ENCODE data around the gene AK4.
"Not testable (repeated sequence)": the region's sequence is repeated elsewhere in the genome, so short reads cannot be mapped to it uniquely, and the experiment has no call there.

The AK4 gene

GRCh38 chr1:65224681-65225091 lies 76.7 kb downstream of the AK4 start:
- H3K4me3 ChIP-seq (ENCODE audit: low read depth in 1 of 2, low read length in 2 of 2) = no peak overlapping the region
- H3K27me3 ChIP-seq (ENCODE audit: control insufficient read depth in 1 of 2, insufficient read depth in 2 of 2, low read length in 2 of 2) = no peaks in the 10 kb centered on the region
- no peak overlapping the region for H3K9ac ChIP-seq (ENCODE audit: low read length)
- peaks cover 8% of the 10 kb centered on the region for H3K36me3 ChIP-seq (ENCODE audit: insufficient read depth, low read length)
- H3K27ac ChIP-seq (ENCODE audit: low read depth, low read length) = no peak overlapping the region
- no peaks in the 10 kb centered on the region for H3K4me1 ChIP-seq (ENCODE audit: insufficient read depth, low read length)
- no peaks in the 10 kb centered on the region for H3K9me3 ChIP-seq (ENCODE audit: low read length)

DNA sequence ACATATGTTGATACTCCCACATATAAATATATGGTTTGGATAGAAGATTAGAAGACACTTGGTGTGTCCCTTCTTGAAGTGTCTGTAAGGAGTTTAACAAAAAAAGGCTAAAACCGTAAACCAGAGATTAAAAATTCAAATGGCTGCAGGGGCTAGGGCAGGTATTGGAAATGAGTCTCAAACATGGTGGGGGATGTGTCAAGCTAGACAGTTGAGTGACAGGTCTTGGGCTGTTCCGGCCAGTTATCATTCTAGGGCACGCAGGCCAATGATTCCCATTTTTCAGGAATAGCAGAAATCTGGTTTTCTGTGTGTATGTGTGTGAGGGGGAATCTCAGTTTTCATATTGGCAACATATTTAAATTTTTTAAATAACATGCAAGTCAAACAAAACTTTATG lies 77.2 kb downstream of the AK4 start:
- Histone ChIP-seq H3K4me1 (ENCODE audit: insufficient read depth, low read length) (no peaks in the 10 kb centered on the region), H3K36me3 (ENCODE audit: insufficient read depth, low read length) (peaks cover 8% of the 10 kb centered on the region), H3K4me3 (ENCODE audit: low read depth in 1 of 2, low read length in 2 of 2) (no peak overlapping the region), H3K27ac (ENCODE audit: low read depth, low read length) (no peak overlapping the region), H3K27me3 (ENCODE audit: control insufficient read depth in 1 of 2, insufficient read depth in 2 of 2, low read length in 2 of 2) (no peaks in the 10 kb centered on the region), H3K9me3 (ENCODE audit: low read length) (no peaks in the 10 kb centered on the region), H3K9ac (ENCODE audit: low read length) (no peak overlapping the region)

GRCh38 chr1:65229201-65229600 lies 81.2 kb downstream of the AK4 start:
- H3K9me3 ChIP-seq (ENCODE audit: low read length) = no peaks in the 10 kb centered on the region
- no peaks in the 10 kb centered on the region for H3K27me3 ChIP-seq (ENCODE audit: control insufficient read depth in 1 of 2, insufficient read depth in 2 of 2, low read length in 2 of 2)

DNA sequence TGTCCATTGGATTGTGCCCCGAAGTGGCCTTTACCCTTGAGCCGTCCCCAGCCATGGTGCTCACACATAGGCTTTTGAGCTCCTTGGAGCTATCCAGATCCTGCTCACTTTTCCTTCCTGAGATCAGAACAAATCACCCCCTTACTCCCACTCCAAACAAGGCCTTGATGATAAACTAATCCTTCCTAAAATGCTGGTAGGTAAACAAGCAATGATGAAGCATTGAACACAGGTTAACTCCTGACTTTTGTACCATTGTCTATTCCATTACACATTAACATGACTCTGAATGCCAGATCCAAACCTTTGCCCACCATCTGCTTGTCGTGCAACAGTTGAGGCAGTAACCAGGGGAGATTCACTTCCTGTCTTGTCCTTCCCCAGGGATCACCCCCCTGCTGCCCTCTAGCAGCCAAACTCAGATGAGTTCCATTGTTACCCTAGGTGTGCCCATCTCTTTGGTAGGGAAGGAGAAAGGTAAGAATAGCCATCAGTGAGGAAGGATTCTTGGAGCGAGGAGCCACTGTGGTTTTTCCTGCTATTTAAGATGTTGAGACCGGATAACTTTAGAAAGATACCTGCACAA lies 81.8 kb downstream of the AK4 start:
- Histone ChIP-seq H3K27me3 (ENCODE audit: control insufficient read depth in 1 of 2, insufficient read depth in 2 of 2, low read length in 2 of 2) (no peaks in the 10 kb centered on the region), H3K4me3 (ENCODE audit: low read depth in 1 of 2, low read length in 2 of 2) (no peak overlapping the region), H3K9ac (ENCODE audit: low read length) (no peak overlapping the region), H3K9me3 (ENCODE audit: low read length) (no peaks in the 10 kb centered on the region), H3K27ac (ENCODE audit: low read depth, low read length) (no peak overlapping the region), H3K4me1 (ENCODE audit: insufficient read depth, low read length) (no peaks in the 10 kb centered on the region), H3K36me3 (ENCODE audit: insufficient read depth, low read length) (peaks cover 8% of the 10 kb centered on the region)

More at GRCh38 chr1:65229201-65229600, 81.2 kb downstream of the AK4 start:
- no peak overlapping the region for H3K27ac ChIP-seq (ENCODE audit: low read depth, low read length)
- no peak overlapping the region for H3K9ac ChIP-seq (ENCODE audit: low read length)
- peaks cover 8% of the 10 kb centered on the region for H3K36me3 ChIP-seq (ENCODE audit: insufficient read depth, low read length)
- H3K4me3 ChIP-seq (ENCODE audit: low read depth in 1 of 2, low read length in 2 of 2) = no peak overlapping the region
- no peaks in the 10 kb centered on the region for H3K4me1 ChIP-seq (ENCODE audit: insufficient read depth, low read length)

DNA sequence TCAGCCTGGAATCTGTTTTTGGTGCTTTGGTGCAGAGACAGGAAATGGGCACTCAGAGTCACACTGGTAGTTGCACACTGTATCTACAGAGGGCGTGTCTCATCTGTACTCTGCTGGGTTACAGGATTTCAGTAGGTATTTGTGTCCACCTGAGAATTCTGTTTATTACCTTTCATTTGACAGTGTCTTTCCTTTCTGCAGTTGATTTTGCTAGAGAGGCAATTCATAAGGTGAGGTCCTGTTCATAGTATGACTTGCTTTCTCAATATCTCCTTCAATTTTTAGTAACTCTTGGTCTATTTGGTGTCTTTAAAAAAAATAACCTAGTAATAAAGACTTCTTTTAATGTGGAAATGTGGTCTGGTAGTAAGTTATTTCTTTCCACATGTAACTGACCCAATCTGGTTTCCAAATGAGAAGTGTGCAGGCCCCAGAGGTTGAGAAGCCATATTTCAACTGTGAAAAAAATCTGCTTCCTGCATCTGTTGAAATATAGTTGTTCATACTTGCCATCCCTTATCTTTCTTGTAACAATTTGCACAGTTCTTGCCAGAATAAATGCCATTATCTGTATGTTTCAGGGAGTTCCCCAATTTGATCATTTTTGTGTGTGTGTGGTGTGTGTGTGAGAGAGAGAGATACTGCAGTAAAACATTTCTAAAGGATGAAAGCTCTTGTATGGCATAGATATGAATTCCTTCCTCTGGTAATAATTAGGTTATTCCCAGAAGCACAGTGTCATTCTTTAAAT lies 82.9 kb downstream of the AK4 start:
- H3K27me3 ChIP-seq (ENCODE audit: control insufficient read depth in 1 of 2, insufficient read depth in 2 of 2, low read length in 2 of 2) = no peaks in the 10 kb centered on the region
- no peak overlapping the region for H3K4me3 ChIP-seq (ENCODE audit: low read depth in 1 of 2, low read length in 2 of 2)
- no peak overlapping the region for H3K9ac ChIP-seq (ENCODE audit: low read length)
- no peaks in the 10 kb centered on the region for H3K9me3 ChIP-seq (ENCODE audit: low read length)
- no peaks in the 10 kb centered on the region for H3K4me1 ChIP-seq (ENCODE audit: insufficient read depth, low read length)
- H3K27ac ChIP-seq (ENCODE audit: low read depth, low read length) = no peak overlapping the region
- H3K36me3 ChIP-seq (ENCODE audit: insufficient read depth, low read length) = no peaks in the 10 kb centered on the region

DNA sequence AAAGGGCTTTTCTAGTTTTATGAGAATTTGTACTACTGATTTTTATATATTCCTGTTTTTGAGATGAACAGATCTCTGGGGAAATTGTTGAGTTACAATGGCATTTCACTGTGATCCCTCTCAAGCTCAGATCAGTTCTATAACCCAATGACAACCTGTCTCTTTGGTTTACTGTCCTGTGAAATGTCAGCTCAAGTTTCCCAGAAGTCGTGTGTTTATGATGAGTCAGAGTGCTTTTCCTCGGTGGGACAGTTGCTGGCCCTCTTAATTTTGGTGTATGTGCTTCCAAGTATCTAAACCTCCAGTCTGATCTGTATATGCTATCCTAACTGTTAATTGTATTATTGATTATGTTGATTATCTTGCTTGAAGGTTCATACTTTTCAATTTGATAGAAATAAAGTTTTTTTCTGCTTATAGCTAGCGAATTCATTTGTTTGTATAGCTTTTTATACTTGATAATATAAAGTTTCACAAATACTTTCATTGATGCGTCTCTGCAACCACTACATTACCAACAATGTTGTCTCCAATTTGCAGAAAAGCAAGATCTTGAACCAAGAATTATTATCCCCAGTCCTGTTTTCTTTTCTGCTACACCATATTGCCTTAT lies 83.8 kb downstream of the AK4 start:
- no peak overlapping the region for H3K4me3 ChIP-seq (ENCODE audit: low read depth in 1 of 2, low read length in 2 of 2)
- H3K27ac ChIP-seq (ENCODE audit: low read depth, low read length) = no peak overlapping the region

GRCh38 chr1:65232461-65232990 lies 84.5 kb downstream of the AK4 start:
- Histone ChIP-seq H3K36me3 (ENCODE audit: insufficient read depth, low read length) (no peaks in the 10 kb centered on the region), H3K9me3 (ENCODE audit: low read length) (no peaks in the 10 kb centered on the region), H3K4me1 (ENCODE audit: insufficient read depth, low read length) (no peaks in the 10 kb centered on the region), H3K4me3 (ENCODE audit: low read depth in 1 of 2, low read length in 2 of 2) (no peak overlapping the region), H3K27me3 (ENCODE audit: control insufficient read depth in 1 of 2, insufficient read depth in 2 of 2, low read length in 2 of 2) (no peaks in the 10 kb centered on the region), H3K9ac (ENCODE audit: low read length) (no peak overlapping the region), H3K27ac (ENCODE audit: low read depth, low read length) (no peak overlapping the region)

More for the DNA sequence above, 83.8 kb downstream of the AK4 start:
- Histone ChIP-seq H3K9me3 (ENCODE audit: low read length) (no peaks in the 10 kb centered on the region), H3K9ac (ENCODE audit: low read length) (no peak overlapping the region), H3K4me1 (ENCODE audit: insufficient read depth, low read length) (no peaks in the 10 kb centered on the region), H3K27me3 (ENCODE audit: control insufficient read depth in 1 of 2, insufficient read depth in 2 of 2, low read length in 2 of 2) (no peaks in the 10 kb centered on the region), H3K36me3 (ENCODE audit: insufficient read depth, low read length) (no peaks in the 10 kb centered on the region)

DNA sequence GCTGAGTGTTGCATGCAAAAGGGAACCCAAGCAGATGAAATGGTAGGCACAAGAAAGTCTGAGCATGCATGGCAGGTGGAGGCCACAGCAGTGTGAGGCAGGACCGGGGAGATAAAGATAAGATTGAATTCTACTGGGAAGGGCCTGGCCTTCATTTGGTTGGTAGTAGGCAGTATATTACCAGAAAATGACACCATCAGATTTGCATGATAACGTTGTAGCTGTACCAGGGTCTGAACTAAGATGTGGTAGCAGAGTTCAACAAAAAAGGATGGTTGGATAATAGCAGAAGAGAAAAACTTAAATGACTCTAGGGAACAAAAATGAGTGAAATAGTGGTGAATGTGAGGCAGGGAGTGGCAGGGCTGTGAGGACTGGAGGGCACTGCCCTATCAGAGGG lies 85.8 kb downstream of the AK4 start:
- H3K36me3 ChIP-seq (ENCODE audit: insufficient read depth, low read length) = no peaks in the 10 kb centered on the region
- no peak overlapping the region for H3K9ac ChIP-seq (ENCODE audit: low read length)
- H3K4me1 ChIP-seq (ENCODE audit: insufficient read depth, low read length) = no peaks in the 10 kb centered on the region
- H3K27me3 ChIP-seq (ENCODE audit: control insufficient read depth in 1 of 2, insufficient read depth in 2 of 2, low read length in 2 of 2) = no peaks in the 10 kb centered on the region
- no peak overlapping the region for H3K4me3 ChIP-seq (ENCODE audit: low read depth in 1 of 2, low read length in 2 of 2)
- H3K27ac ChIP-seq (ENCODE audit: low read depth, low read length) = no peak overlapping the region
- H3K9me3 ChIP-seq (ENCODE audit: low read length) = no peaks in the 10 kb centered on the region

GRCh38 chr1:65235867-65236805 lies 88.1 kb downstream of the AK4 start:
- H3K36me3 ChIP-seq (ENCODE audit: insufficient read depth, low read length) = no peaks in the 10 kb centered on the region

DNA sequence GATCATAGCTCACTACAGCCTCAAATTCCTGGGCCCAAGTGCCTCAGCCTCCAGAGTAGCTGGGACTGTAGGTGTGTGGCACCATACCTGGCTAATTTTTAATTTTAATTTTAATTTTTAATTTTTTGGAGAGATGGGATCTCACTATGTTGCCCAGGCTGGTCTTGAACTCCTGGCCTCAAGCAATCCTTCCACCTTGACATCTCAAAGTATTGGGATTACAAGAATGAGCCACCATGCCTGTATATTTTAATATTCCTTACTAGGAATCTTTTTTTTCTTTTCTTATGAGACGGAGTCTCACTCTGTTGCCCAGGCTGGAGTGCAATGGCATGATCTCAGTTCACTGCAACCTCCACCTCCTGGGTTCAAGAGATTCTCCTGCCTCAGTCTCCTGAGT lies 89.1 kb downstream of the AK4 start:
- not testable (repeated sequence) for H3K27me3 ChIP-seq (ENCODE audit: control insufficient read depth in 1 of 2, insufficient read depth in 2 of 2, low read length in 2 of 2); H3K27ac ChIP-seq (ENCODE audit: low read depth, low read length); H3K4me1 ChIP-seq (ENCODE audit: insufficient read depth, low read length); H3K9me3 ChIP-seq (ENCODE audit: low read length); H3K9ac ChIP-seq (ENCODE audit: low read length); H3K4me3 ChIP-seq (ENCODE audit: low read depth in 1 of 2, low read length in 2 of 2); H3K36me3 ChIP-seq (ENCODE audit: insufficient read depth, low read length)

More at GRCh38 chr1:65235867-65236805, 88.1 kb downstream of the AK4 start:
- no peaks in the 10 kb centered on the region for H3K4me1 ChIP-seq (ENCODE audit: insufficient read depth, low read length)
- no peaks in the 10 kb centered on the region for H3K27me3 ChIP-seq (ENCODE audit: control insufficient read depth in 1 of 2, insufficient read depth in 2 of 2, low read length in 2 of 2)
- H3K27ac ChIP-seq (ENCODE audit: low read depth, low read length) = no peak overlapping the region
- H3K9ac ChIP-seq (ENCODE audit: low read length) = no peak overlapping the region
- no peaks in the 10 kb centered on the region for H3K9me3 ChIP-seq (ENCODE audit: low read length)
- H3K4me3 ChIP-seq (ENCODE audit: low read depth in 1 of 2, low read length in 2 of 2) = no peak overlapping the region

- Histone ChIP-seq H3K27ac (ENCODE audit: low read depth, low read length) (no peak overlapping the region), H3K9me3 (ENCODE audit: low read length) (no peaks in the 10 kb centered on the region), H3K4me3 (ENCODE audit: low read depth in 1 of 2, low read length in 2 of 2) (no peak overlapping the region), H3K36me3 (ENCODE audit: insufficient read depth, low read length) (no peaks in the 10 kb centered on the region), H3K9ac (ENCODE audit: low read length) (no peak overlapping the region), H3K27me3 (ENCODE audit: control insufficient read depth in 1 of 2, insufficient read depth in 2 of 2, low read length in 2 of 2) (no peaks in the 10 kb centered on the region), H3K4me1 (ENCODE audit: insufficient read depth, low read length) (no peaks in the 10 kb centered on the region)
These were observed 89.5 kb downstream of the AK4 start for GRCh38 chr1:65237503-65237902.

Measured in muscle layer of colon (tissue), 2 donors.